ENCODE data around the gene WDFY3.
"Not testable (repeated sequence)": the region's sequence is repeated elsewhere in the genome, so short reads cannot be mapped to it uniquely, and the experiment has no call there.

WDFY3 gene

GRCh38 chr4:84697615-84698201, 268.8 kb downstream of the WDFY3 start:
- DNase-seq = no peak

DNA sequence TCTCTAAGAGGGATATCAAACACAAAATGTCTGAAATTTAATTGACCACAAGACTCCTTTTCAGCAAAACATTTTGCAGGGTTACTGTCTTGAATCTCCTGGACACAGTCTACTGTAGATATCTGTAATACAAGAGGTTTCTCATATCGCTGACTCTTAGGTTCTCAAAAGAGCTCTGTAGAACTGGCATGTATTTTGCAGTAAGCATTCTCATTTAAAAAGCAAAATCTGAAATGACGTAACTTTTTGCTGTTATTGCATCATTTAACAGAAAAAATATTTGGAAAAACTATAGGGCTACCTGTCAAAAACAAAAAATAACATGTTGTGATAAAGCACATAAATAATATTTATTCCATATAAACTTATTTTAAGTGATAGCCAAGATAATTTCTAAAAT, 269.3 kb downstream of the WDFY3 start:
- no peak for DNase-seq

- no peak for DNase-seq
Observed at GRCh38 chr4:84691800-84692199, 274.7 kb downstream of the WDFY3 start.

DNA sequence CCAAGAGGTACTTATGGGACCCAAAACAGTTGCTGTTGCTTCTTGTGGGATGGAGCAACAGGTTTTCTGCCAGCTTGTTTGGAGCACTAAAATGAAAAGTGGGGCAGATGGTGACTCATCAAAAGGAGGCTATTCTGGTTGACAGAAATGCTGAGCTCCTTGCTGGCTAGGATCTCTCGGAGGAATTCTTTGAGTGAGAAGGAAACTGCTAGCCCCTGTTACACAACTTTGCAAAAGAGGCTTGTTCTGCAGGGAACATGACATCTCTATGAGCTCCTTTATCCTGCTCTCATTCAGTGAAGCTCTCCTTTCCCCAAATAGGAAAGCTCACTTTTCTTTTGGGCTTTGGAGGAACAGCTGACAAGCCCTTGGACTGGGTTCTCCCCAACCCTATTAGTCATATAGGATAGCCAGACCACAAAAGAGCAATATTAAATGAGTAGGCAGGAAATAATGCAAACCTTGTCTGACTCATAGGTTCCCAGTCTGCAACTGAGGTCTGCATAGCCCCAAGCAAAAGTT, 275.3 kb downstream of the WDFY3 start:
- DNase-seq = no peak

- no peak for DNase-seq
Observed at GRCh38 chr4:84690481-84690880, 276.0 kb downstream of the WDFY3 start.

GRCh38 chr4:84689197-84689596, 277.3 kb downstream of the WDFY3 start:
- no peak for DNase-seq

GRCh38 chr4:84688605-84689004, 277.9 kb downstream of the WDFY3 start:
- no peak for DNase-seq

- no peak for DNase-seq
Observed at GRCh38 chr4:84685105-84685504, 281.4 kb downstream of the WDFY3 start.

DNA sequence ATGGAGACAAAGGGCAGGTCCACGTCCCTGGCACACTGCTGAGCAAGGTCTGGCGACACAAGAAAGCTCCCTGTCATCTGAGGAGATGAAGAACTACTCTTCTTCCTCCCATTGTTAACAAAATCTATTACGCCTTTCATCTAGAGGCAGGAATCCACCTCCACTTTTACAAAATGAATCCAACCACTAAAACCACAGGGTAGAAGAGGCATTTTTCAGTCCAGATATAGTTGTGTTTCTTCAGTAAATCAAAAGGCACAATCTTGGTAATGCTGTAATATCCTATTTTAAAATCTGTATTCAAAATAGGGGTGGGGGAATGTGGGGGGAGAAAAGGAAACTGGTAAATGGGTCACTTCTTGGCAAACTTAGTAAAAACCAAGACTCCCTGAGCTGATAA, 282.1 kb downstream of the WDFY3 start:
- DNase-seq = no peak

GRCh38 chr4:84683064-84683850, 283.2 kb downstream of the WDFY3 start:
- DNase-seq = no peak

DNA sequence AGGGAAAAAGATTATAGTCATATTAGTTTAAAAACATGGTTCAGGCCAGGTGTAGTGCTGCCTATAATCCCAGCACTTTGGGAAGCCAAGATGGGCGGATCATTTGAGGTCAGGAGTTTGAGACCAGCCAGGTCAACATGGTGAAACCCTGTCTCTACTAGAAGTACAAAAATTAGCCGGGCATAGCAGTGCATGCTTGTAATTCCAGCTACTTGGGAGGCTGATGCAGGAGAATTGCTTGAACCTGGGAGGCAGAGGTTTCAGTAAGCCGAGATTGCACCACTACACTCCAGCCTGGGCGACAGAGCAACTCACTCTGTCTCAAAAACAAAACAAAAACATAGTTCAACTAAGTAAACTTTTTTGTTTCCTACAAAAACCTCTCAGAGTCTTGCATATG, 283.8 kb downstream of the WDFY3 start:
- not testable (repeated sequence) for DNase-seq

- no peak for DNase-seq
Observed at GRCh38 chr4:84681486-84682274, 284.8 kb downstream of the WDFY3 start.

- DNase-seq = no peak
Observed at GRCh38 chr4:84680956-84681355, 285.5 kb downstream of the WDFY3 start.

GRCh38 chr4:84678976-84679744, 287.3 kb downstream of the WDFY3 start:
- no peak for DNase-seq

DNA sequence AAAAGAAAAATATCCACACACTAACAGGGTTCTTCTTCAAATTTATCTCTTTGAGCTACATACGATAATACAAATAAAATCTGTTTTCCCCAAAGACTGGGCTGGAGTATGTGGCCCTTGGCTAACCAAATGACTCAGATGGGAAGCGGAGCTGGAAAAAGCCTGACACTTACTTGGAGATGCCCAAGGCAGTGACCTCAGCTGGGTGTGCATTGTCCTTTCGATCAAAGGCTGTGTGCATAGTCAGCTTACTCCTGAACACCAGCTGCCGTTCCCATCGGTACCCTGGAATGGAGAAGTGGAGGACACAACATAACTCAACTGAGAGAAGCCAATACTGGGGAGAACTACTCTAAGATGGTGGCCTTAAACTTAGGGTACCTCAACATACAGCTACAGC, 288.5 kb downstream of the WDFY3 start:
- no peak for DNase-seq

DNA sequence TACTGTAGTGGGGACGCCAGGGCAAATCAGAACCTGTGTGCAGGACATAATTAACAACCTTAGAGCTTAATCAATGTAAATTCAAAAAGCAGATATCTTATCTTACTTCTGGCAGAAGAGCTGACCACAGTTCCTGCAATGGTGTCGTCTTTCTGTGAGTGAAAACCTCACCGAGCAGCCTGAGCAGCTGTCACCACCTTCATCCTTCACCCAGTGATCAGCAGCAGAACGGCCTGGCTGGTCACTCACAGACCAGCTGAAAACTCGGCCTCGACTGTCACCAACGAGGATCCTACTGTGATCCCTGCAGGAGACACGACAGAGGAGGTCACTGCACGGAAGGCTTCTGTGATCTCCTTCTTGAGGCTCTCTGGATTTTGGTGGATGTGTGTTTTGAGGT, 289.4 kb downstream of the WDFY3 start:
- no peak for DNase-seq

DNA sequence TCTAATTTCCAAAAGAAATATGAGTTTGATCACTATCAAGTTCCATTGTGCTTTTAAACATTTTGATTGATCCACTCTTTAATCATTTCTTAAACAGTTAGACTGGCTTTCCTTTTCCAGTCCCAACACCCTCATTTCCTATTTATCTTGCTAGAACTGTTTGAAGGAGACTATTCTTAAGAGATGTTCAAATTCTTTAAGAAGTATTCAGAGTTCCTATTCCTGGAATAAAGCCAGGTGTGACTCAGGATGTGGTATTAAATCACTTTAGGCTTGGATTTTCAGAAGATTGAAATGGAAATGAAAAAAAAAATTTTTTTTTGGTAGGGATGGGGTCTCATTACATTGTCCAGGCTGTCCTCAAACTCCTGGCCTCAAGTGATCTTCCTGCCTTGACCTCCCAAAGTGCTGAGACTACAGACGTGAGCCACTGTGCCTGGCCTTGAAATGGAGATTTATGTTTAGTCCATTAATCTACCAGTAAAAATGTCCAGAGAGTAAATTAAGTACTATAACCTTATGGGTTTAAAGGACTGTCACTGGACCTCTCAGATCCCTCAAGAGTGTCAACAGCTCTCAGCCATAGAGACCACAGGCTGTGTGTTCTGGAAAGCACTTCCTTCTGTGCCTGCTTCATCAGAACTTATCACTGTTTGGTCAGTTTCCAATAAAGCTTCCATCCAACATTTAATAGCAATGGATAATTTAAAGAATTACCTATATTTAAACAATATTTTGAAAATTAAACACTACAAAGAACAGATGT, 292.8 kb downstream of the WDFY3 start:
- DNase-seq = no peak

- DNase-seq = no peak
Observed at GRCh38 chr4:84672177-84672576, 294.3 kb downstream of the WDFY3 start.

DNA sequence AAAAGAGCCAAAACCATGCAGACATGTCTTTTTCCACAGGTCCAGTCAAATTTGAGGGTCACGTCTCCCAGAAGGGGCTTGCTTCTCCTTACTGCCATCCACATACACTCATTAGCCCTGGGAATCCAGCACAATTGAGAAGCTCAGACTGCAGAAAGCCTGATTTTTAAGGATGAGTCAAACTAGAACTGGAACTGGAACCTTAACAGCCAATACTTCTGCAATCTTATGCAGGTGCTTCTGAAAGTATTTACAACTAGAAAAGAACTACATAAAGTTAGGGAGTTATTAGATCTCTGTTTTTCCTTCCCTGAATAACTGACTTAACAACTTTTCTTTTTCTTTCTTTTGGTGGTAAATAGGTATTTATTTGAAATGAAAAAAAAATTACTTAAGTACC, 297.3 kb downstream of the WDFY3 start:
- DNase-seq = no peak

- DNase-seq = no peak
Observed at GRCh38 chr4:84666439-84666838, 300.1 kb downstream of the WDFY3 start.

DNA sequence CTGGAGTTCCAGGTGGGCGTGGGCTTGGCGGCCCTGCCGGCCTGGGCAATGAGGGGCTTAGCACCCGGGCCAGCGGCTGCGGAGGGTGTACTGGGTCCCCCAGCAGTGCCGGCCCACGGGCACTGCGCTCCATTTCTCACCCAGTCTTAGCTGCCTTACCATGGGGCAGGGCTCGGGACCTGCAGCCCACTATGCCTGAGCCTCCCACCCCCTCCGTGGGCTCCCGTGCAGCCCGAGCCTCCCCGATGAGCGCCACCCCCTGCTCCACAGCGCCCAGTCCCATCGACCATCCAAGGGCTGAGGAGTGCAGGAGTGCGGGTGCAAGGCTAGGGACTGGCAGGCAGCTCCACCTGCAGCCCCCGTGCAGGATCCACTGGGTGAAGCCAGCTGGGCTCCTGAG, 301.7 kb downstream of the WDFY3 start:
- not testable (repeated sequence) for DNase-seq
